ENCODE measurements around the gene PTPRT.

DNA sequence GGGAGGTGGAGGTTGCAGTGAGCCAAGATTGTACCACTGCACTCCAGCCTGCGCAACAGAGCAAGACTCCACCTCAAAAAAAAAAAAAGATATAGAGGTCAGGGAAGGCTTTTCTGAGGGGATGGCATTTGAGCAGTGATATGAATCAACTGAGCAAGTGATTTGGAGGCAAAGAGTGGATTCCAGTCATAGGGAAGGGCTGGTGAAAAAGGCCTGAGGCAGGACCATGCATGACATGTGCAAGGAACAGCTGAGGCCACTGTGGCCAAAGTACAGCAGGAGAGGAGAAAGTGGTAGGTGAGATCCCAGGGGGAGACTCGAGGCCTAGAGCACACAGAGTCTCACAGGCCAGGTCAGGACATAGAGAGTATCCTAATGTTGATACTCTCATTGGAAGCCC lies 20.1 kb upstream of the PTPRT start:
- TF ChIP-seq RAD21 (IDR thresholded peaks at IDR 0.05; ENCODE audit: low read depth) (no peak), TEAD4 (IDR thresholded peaks at IDR 0.05) (no peak), FOXM1 (IDR thresholded peaks at IDR 0.05; ENCODE audit: borderline replicate concordance, low read depth) (no peak), ZBTB7A (IDR thresholded peaks at IDR 0.05; ENCODE audit: low read depth) (no peak), YY1 (IDR thresholded peaks at IDR 0.05; ENCODE audit: low read depth) (no peak), TAF1 (IDR thresholded peaks at IDR 0.05; ENCODE audit: low read depth) (no peak), TCF12 (IDR thresholded peaks at IDR 0.05; ENCODE audit: low read depth) (no peak), EGR1 (IDR thresholded peaks at IDR 0.05) (no peak), CEBPB (IDR thresholded peaks at IDR 0.05) (no peak)
- TF ChIP-seq, protein P1, sequence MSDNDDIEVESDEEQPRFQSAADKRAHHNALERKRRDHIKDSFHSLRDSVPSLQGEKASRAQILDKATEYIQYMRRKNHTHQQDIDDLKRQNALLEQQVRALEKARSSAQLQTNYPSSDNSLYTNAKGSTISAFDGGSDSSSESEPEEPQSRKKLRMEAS (IDR thresholded peaks at IDR 0.05): no peak
- TF ChIP-seq, protein P2, sequence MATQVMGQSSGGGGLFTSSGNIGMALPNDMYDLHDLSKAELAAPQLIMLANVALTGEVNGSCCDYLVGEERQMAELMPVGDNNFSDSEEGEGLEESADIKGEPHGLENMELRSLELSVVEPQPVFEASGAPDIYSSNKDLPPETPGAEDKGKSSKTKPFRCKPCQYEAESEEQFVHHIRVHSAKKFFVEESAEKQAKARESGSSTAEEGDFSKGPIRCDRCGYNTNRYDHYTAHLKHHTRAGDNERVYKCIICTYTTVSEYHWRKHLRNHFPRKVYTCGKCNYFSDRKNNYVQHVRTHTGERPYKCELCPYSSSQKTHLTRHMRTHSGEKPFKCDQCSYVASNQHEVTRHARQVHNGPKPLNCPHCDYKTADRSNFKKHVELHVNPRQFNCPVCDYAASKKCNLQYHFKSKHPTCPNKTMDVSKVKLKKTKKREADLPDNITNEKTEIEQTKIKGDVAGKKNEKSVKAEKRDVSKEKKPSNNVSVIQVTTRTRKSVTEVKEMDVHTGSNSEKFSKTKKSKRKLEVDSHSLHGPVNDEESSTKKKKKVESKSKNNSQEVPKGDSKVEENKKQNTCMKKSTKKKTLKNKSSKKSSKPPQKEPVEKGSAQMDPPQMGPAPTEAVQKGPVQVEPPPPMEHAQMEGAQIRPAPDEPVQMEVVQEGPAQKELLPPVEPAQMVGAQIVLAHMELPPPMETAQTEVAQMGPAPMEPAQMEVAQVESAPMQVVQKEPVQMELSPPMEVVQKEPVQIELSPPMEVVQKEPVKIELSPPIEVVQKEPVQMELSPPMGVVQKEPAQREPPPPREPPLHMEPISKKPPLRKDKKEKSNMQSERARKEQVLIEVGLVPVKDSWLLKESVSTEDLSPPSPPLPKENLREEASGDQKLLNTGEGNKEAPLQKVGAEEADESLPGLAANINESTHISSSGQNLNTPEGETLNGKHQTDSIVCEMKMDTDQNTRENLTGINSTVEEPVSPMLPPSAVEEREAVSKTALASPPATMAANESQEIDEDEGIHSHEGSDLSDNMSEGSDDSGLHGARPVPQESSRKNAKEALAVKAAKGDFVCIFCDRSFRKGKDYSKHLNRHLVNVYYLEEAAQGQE (IDR thresholded peaks at IDR 0.05; ENCODE audit: low read depth): no peak

Data from Ishikawa (cell line).